Astrocyte (in vitro differentiated cells and primary cell): Measurements from ENCODE around the gene BFAR.

Experiments
- CTCF ChIP-seq: IDR thresholded peaks from 2 replicates; pipeline ENCODE4 v1.5.1; 2011; ENCODE audit warnings: low read depth, mild to moderate bottlenecking, inconsistent platforms, low read length, moderate library complexity; ENCODE audit not compliant: insufficient read depth
- EZH2 ChIP-seq: IDR thresholded peaks from 2 replicates; pipeline ENCODE4 v1.6.1; 2012; ENCODE audit warnings: mild to moderate bottlenecking, low read length, inconsistent platforms; ENCODE audit not compliant: insufficient read depth

GRCh38 chr16:14608604-14609003 is 24.1 kb upstream of the BFAR start:
- TF ChIP-seq CTCF (no peak), EZH2 (no peak)
